Breast epithelium (tissue), 4 donors: ENCODE measurements around the gene CFAP90. TPM values are rescaled to one million over a fixed set of nuclear protein-coding genes. Genes with fewer than 3 reads are reported as not detected.

ENCODE experiments used
- DNase-seq, 2 donors: peaks; one replicate each; pipeline ENCODE4 v3.0.0-alpha.2; 2019; ENCODE audit warnings: low spot score in 2 of 2
- H3K27ac ChIP-seq, 2 donors: fragments of 200-600 bp; sonication (generic) in 1 of 2; one replicate each; pipeline ENCODE4 v1.5.1; 2016 to 2019; ENCODE audit warnings: mild to moderate bottlenecking in 1 of 2
- H3K27me3 ChIP-seq, 2 donors: fragments of 200-600 bp; sonication (generic) in 1 of 2; one replicate each; pipeline versions ENCODE4 v1.5.1 to v1.6.0; 2017 to 2019; ENCODE audit warnings: control low read depth in 1 of 2, mild to moderate bottlenecking in 1 of 2
- H3K36me3 ChIP-seq: fragments of 200-600 bp; one replicate; pipeline ENCODE4 v1.5.1; 2019
- H3K4me1 ChIP-seq, 2 donors: fragments of 200-600 bp; sonication (generic); one replicate each; pipeline ENCODE4 v1.5.1; 2016 to 2019; ENCODE audit warnings: control low read depth in 1 of 2
- H3K4me3 ChIP-seq, 3 donors: fragments of 200-600 bp; sonication (generic); 1 replicate in 2 of 3; 2 replicates in 1 of 3; pipeline ENCODE4 v1.5.1; 2016 to 2019; ENCODE audit warnings: mild to moderate bottlenecking in 3 of 3, moderate library complexity in 2 of 3
- H3K9me3 ChIP-seq, 2 donors: fragments of 200-600 bp; sonication (generic) in 1 of 2; one replicate each; pipeline ENCODE4 v1.5.1; 2016 to 2019; ENCODE audit warnings: control low read depth in 1 of 2
- POLR2A ChIP-seq: fragments of 450-650 bp; IDR thresholded peaks from one replicate; pipeline ENCODE4 v1.6.1; 2016; ENCODE audit warnings: antibody characterized with exemption, mild to moderate bottlenecking, moderate library complexity
- POLR2AphosphoS5 ChIP-seq, 3 donors: sonication (generic); formaldehyde crosslinking; IDR thresholded peaks; one replicate each; pipeline ENCODE4 v1.6.1; 2017; ENCODE audit warnings: antibody characterized with exemption in 3 of 3
- intact Hi-C: fragments of 100-400 bp; cut with DNase I; formaldehyde crosslinking; loops from one replicate; pipeline ENCODE4 v1.15.1; 2023; ENCODE audit warnings: low total_unique reads
- total RNA-seq, 3 donors: library from RNA; depleted of rRNA; stranded (reverse); fragments of >200 nt; gene quantifications; one replicate each; pipeline ENCODE4 v1.1.0, GENCODE V29; 2016
- TF ChIP-seq, protein P1 (sequence below), 3 donors: fragments of 450-650 bp; IDR thresholded peaks; one replicate each; pipeline ENCODE4 v1.5.1; 2016 to 2017; ENCODE audit warnings: antibody characterized with exemption in 3 of 3, mild to moderate bottlenecking in 3 of 3, moderate library complexity in 3 of 3

Gene CFAP90
- total RNA-seq, 3 donors from 2014 or later, result 0.48 to 0.98 (median 0.59) TPM

DNA sequence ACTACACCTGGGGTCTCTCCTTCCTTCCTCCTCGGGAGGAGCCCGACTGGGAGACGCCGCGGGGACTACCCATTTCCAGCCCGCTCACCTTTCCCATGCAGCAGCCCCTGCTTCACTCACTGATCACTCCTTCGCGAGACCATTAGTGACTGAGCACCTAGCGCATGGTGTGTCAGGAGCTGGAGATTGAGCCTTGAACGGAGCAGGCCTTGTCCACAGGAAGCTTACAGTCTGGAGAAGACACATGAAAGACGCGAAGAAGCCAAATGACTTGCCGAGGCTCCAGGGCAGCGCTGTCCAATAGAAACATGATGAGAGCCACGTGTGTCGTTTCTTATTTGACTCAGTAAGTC is 283 bp upstream of the CFAP90 start:
- Histone ChIP-seq H3K4me3 (peak overlapping the region; percentile 45 to 87 (median 64)), H3K36me3 (no peaks in the 10 kb centered on the region), H3K27ac (peak overlapping the region; percentile 64 to 81), H3K4me1 (peaks cover 0 to 3% of the 10 kb centered on the region in 2 donors), H3K27me3 (no peaks in the 10 kb centered on the region), H3K9me3 (no peaks in the 10 kb centered on the region)
- intact Hi-C loops, result no loop called here
- TF ChIP-seq POLR2A, result no peak
- no peak for TF ChIP-seq POLR2AphosphoS5 (IDR thresholded peaks at IDR 0.05)
- TF ChIP-seq, protein P1, sequence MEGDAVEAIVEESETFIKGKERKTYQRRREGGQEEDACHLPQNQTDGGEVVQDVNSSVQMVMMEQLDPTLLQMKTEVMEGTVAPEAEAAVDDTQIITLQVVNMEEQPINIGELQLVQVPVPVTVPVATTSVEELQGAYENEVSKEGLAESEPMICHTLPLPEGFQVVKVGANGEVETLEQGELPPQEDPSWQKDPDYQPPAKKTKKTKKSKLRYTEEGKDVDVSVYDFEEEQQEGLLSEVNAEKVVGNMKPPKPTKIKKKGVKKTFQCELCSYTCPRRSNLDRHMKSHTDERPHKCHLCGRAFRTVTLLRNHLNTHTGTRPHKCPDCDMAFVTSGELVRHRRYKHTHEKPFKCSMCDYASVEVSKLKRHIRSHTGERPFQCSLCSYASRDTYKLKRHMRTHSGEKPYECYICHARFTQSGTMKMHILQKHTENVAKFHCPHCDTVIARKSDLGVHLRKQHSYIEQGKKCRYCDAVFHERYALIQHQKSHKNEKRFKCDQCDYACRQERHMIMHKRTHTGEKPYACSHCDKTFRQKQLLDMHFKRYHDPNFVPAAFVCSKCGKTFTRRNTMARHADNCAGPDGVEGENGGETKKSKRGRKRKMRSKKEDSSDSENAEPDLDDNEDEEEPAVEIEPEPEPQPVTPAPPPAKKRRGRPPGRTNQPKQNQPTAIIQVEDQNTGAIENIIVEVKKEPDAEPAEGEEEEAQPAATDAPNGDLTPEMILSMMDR (IDR thresholded peaks at IDR 0.05), result no peak
- no peak for DNase-seq

DNA sequence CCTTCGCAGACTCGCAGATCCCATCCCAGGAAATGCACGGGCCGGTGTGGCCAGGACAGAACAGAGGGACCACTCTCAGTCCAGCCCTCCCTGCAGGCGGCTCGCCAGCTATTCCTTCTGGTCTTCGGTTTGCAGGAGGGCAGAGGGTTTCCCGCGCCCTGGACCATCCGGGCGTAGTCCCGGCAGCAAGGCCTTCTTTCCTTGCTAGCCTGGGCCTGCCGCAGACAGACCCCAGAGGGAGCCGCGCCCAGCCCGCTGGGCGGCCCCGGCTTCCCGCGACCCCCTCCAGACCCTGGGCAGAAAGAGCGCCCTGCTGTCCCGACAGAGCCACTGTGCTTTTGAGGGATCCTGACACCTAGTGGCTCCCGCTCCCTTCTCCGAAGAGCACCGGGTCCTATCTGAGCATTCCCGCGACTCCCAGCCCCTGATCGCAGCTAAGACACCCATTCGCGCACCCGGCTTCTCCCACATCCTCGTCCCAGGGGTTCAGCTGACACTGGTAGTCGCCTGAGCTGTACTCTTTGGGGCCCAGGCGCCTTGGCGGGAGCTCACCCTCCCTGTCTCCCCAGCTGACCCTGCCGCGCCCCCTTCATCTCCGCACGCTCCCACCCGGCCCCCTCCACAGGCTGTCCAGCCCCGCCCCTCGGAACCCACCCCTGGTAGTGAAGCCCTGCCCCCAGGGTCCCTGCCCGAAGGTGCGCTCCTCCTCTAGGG is 1.1 kb downstream of the CFAP90 start:
- Histone ChIP-seq H3K9me3 (no peaks in the 10 kb centered on the region), H3K36me3 (no peaks in the 10 kb centered on the region), H3K27ac (peak overlapping the region in 1 of 2 donors; percentile 81), H3K4me1 (peaks cover 0 to 3% of the 10 kb centered on the region in 2 donors), H3K4me3 (peak overlapping the region; percentile 45 to 87 (median 64)), H3K27me3 (no peaks in the 10 kb centered on the region)
- intact Hi-C loops, result no loop called here
- TF ChIP-seq, protein P1 (IDR thresholded peaks at IDR 0.05), result no peak
- TF ChIP-seq POLR2AphosphoS5 (IDR thresholded peaks at IDR 0.05), result no peak
- no peak for TF ChIP-seq POLR2A
- DNase-seq, result no peak

DNA sequence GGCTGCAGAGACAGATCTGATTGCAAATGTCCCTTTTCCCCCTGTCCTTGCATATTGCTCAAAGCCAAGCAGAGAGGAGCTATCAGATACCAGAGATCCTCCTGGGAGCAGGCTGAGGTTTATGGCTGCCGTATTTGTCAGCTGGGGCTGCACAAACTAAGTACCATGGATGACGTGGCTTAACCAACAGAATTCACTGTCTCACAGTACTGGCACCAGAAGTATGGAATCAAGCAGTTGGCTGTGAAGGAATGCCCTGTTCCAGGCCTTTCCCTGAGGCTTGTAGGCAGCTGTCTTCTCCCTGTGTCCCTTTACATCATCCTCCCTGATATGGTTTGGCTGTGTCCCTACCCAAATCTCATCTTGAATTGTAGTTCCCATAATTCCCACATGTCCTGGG is 2.6 kb downstream of the CFAP90 start:
- TF ChIP-seq, protein P1 (IDR thresholded peaks at IDR 0.05), result no peak
- no peak for TF ChIP-seq POLR2A
- TF ChIP-seq POLR2AphosphoS5 (IDR thresholded peaks at IDR 0.05), result no peak
- H3K27me3 ChIP-seq, result no peaks in the 10 kb centered on the region
- intact Hi-C loops, result no loop called here
- H3K27ac ChIP-seq, result no peak overlapping the region
- H3K36me3 ChIP-seq, result no peaks in the 10 kb centered on the region
- peaks cover 0 to 3% of the 10 kb centered on the region in 2 donors for H3K4me1 ChIP-seq
- no peak for DNase-seq
- no peaks in the 10 kb centered on the region for H3K9me3 ChIP-seq
- no peak overlapping the region for H3K4me3 ChIP-seq

DNA sequence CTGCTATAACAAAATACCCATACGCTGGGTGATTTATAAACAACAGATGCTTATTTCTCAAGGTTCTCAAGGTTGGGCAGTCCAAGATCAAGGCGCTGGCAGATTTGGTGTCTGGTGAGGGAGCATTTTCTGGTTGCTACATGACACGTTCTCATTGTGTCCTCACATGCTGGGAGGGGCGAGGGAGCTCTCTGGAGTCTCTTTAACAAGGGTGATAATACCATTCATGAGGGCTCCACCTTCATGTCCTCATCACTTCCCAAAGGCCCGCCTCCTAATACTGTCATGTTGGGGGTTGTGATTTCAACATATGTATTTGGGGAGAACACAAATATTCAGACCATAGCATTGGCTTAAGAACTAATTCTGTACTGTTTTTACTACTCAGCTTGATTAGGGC is 4.6 kb downstream of the CFAP90 start:
- no peaks in the 10 kb centered on the region for H3K27me3 ChIP-seq

DNA sequence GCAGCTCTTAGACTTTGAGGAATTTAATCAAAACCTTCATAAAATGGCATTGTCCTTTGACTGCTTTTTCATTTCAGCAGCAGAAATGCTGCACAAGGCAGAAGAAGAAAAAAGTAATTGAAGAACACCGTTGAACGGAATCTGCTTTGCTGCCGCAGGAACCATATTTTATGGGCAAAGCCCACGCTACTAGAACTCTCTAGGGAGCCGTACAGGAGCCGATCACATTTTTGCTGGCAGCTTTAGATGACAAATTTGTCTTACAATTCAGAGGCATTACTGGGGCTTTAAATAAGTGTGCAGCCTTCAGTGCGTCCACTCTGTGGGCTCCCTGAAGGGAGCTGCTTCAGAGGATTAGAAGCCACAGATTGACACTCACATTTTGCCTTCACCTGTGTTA is 5.4 kb downstream of the CFAP90 start:
- H3K27ac ChIP-seq, result no peak overlapping the region
- H3K36me3 ChIP-seq, result no peaks in the 10 kb centered on the region
- no peak for DNase-seq
- H3K27me3 ChIP-seq, result no peaks in the 10 kb centered on the region
- H3K9me3 ChIP-seq, result no peaks in the 10 kb centered on the region
- no peak for TF ChIP-seq POLR2AphosphoS5 (IDR thresholded peaks at IDR 0.05)
- TF ChIP-seq, protein P1 (IDR thresholded peaks at IDR 0.05), result no peak
- no peak for TF ChIP-seq POLR2A
- H3K4me1 ChIP-seq, result peaks cover 0 to 3% of the 10 kb centered on the region in 2 donors
- intact Hi-C loops, result no loop called here
- H3K4me3 ChIP-seq, result no peak overlapping the region

More for the DNA sequence above, 4.6 kb downstream of the CFAP90 start:
- Histone ChIP-seq H3K4me3 (no peak overlapping the region), H3K9me3 (no peaks in the 10 kb centered on the region), H3K36me3 (no peaks in the 10 kb centered on the region), H3K27ac (no peak overlapping the region), H3K4me1 (peaks cover 0 to 3% of the 10 kb centered on the region in 2 donors)
- intact Hi-C loops, result no loop called here
- DNase-seq, result no peak
- TF ChIP-seq, protein P1 (IDR thresholded peaks at IDR 0.05), result no peak
